GM12878 (cell line): ENCODE data around the gene AK4.

ENCODE experiments used
- BRCA1 ChIP-seq: IDR thresholded peaks from 2 replicates; pipeline ENCODE4 v1.6.1; 2011; ENCODE audit warnings: low read depth, low read length, improper control_type of control experiment
- CEBPZ ChIP-seq: fragments of 150-350 bp; IDR thresholded peaks from 2 replicates; pipeline ENCODE4 v1.6.1; 2016; ENCODE audit warnings: low read depth, low read length
- CREB1 ChIP-seq: IDR thresholded peaks from 2 replicates; pipeline ENCODE4 v1.6.1; 2012; ENCODE audit warnings: low read depth, mild to moderate bottlenecking, inconsistent platforms
- CTCF ChIP-seq, 3 experiments: IDR thresholded peaks in 2 of 3; conservative IDR thresholded peaks in 1 of 3; 2 replicates each; pipeline ENCODE4 v1.5.1; 2011; ENCODE audit warnings: low read depth in 3 of 3, low read length in 3 of 3, mild to moderate bottlenecking in 3 of 3, control low read depth in 2 of 3, moderate library complexity in 2 of 3, inconsistent platforms in 1 of 3, mixed read lengths in 1 of 3; ENCODE audit not compliant: control insufficient read depth in 2 of 3, insufficient read depth in 1 of 3; ENCODE audit errors: extremely low read depth in 1 of 3
- ELK1 ChIP-seq: IDR thresholded peaks from 2 replicates; pipeline ENCODE4 v1.6.1; 2012; ENCODE audit warnings: low read depth, low read length, improper control_type of control experiment
- EP300 ChIP-seq, 2 experiments: fragments of 150-350 bp in 1 of 2; IDR thresholded peaks; 2 replicates each; pipeline ENCODE4 v1.6.1; 2011 to 2012; ENCODE audit warnings: low read depth in 2 of 2, low read length in 2 of 2, borderline replicate concordance in 1 of 2, improper control_type of control experiment in 1 of 2, inconsistent platforms in 1 of 2; ENCODE audit not compliant: control insufficient read depth in 1 of 2
- EZH2 ChIP-seq: IDR thresholded peaks from 2 replicates; pipeline ENCODE4 v1.6.1; 2012; ENCODE audit warnings: low read depth, mild to moderate bottlenecking, control low read depth, inconsistent platforms, low read length, borderline replicate concordance; ENCODE audit not compliant: control insufficient read depth
- LARP7 ChIP-seq: fragments of 450-650 bp; IDR thresholded peaks from 2 replicates; pipeline ENCODE4 v1.6.1; 2017; ENCODE audit warnings: mild to moderate bottlenecking
- MYC ChIP-seq: IDR thresholded peaks from 2 replicates; pipeline ENCODE4 v1.6.1; 2011; ENCODE audit warnings: mild to moderate bottlenecking, low read length, moderate library complexity, inconsistent platforms; ENCODE audit not compliant: insufficient read depth, insufficient replicate concordance, insufficient read length, severe bottlenecking
- POLR2AphosphoS5 ChIP-seq: IDR thresholded peaks from 2 replicates; pipeline ENCODE4 v1.6.1; 2011; ENCODE audit warnings: mild to moderate bottlenecking, low read length, inconsistent platforms
- ZNF274 ChIP-seq: IDR thresholded peaks from one replicate; pipeline ENCODE4 v1.8.0; 2011; ENCODE audit not compliant: insufficient read length, insufficient read depth
- TF ChIP-seq, protein P1 (sequence below): fragments of 450-650 bp; IDR thresholded peaks from 2 replicates; pipeline ENCODE4 v1.6.1; 2017; ENCODE audit warnings: mild to moderate bottlenecking
- TF ChIP-seq, protein P2 (sequence below): IDR thresholded peaks from 2 replicates; pipeline ENCODE4 v1.6.1; 2011; ENCODE audit warnings: mild to moderate bottlenecking, low read depth, low read length, moderate library complexity; ENCODE audit not compliant: insufficient replicate concordance

DNA sequence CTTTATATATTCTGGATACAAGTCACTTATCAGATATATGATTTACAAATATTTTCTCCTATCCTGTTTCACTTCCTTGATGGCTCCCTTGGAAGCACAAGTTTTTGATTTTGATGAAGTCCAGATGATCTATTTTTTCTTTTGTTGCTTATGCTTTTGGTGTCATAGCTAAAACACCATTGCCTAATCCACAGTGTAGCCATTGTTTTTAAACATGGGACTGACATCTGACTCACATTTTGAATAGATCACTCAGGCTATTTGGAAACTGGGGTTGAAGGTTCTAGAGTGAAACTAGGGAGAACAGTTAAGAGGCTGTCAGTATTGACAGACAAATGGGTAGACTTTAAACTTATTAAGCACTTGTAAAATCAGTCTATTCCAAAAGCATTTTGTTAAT, 16.6 kb downstream of the AK4 start:
- TF ChIP-seq MYC: no peak
- no peak for TF ChIP-seq CTCF (IDR thresholded peaks at IDR 0.05 in 2 of 3, conservative IDR thresholded peaks at IDR 0.05 in 1 of 3; ENCODE audit: control insufficient read depth in 2 of 3, extremely low read depth in 1 of 3, insufficient read depth in 1 of 3, low read depth in 3 of 3, low read length in 3 of 3)
- no peak for TF ChIP-seq LARP7
- TF ChIP-seq POLR2AphosphoS5: no peak
- no peak for TF ChIP-seq CREB1
- no peak for TF ChIP-seq CEBPZ
- TF ChIP-seq, protein P1, sequence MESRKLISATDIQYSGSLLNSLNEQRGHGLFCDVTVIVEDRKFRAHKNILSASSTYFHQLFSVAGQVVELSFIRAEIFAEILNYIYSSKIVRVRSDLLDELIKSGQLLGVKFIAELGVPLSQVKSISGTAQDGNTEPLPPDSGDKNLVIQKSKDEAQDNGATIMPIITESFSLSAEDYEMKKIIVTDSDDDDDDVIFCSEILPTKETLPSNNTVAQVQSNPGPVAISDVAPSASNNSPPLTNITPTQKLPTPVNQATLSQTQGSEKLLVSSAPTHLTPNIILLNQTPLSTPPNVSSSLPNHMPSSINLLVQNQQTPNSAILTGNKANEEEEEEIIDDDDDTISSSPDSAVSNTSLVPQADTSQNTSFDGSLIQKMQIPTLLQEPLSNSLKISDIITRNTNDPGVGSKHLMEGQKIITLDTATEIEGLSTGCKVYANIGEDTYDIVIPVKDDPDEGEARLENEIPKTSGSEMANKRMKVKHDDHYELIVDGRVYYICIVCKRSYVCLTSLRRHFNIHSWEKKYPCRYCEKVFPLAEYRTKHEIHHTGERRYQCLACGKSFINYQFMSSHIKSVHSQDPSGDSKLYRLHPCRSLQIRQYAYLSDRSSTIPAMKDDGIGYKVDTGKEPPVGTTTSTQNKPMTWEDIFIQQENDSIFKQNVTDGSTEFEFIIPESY: no peak
- no peak for TF ChIP-seq EZH2
- TF ChIP-seq BRCA1: no peak
- TF ChIP-seq EP300 (IDR thresholded peaks at IDR 0.05; ENCODE audit: borderline replicate concordance in 1 of 2, control insufficient read depth in 1 of 2, low read depth in 2 of 2, low read length in 2 of 2): no peak
- TF ChIP-seq, protein P2, sequence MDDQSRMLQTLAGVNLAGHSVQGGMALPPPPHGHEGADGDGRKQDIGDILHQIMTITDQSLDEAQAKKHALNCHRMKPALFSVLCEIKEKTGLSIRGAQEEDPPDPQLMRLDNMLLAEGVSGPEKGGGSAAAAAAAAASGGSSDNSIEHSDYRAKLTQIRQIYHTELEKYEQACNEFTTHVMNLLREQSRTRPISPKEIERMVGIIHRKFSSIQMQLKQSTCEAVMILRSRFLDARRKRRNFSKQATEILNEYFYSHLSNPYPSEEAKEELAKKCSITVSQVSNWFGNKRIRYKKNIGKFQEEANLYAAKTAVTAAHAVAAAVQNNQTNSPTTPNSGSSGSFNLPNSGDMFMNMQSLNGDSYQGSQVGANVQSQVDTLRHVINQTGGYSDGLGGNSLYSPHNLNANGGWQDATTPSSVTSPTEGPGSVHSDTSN: no peak
- TF ChIP-seq ZNF274: no peak
- no peak for TF ChIP-seq ELK1
